Lower leg skin (tissue), 3 donors: ENCODE results near the gene SOAT1.

Experiments used
- POLR2A ChIP-seq, 2 donors: fragments of 450-650 bp; IDR thresholded peaks; one replicate each; pipeline ENCODE4 v1.6.1; 2016 to 2017; ENCODE audit warnings: antibody characterized with exemption in 2 of 2, mild to moderate bottlenecking in 1 of 2, moderate library complexity in 1 of 2
- TF ChIP-seq, protein P1 (sequence below), 3 donors: fragments of 450-650 bp; IDR thresholded peaks; one replicate each; pipeline ENCODE4 v1.5.1; 2016; ENCODE audit warnings: antibody characterized with exemption in 3 of 3, mild to moderate bottlenecking in 3 of 3, moderate library complexity in 2 of 3

DNA sequence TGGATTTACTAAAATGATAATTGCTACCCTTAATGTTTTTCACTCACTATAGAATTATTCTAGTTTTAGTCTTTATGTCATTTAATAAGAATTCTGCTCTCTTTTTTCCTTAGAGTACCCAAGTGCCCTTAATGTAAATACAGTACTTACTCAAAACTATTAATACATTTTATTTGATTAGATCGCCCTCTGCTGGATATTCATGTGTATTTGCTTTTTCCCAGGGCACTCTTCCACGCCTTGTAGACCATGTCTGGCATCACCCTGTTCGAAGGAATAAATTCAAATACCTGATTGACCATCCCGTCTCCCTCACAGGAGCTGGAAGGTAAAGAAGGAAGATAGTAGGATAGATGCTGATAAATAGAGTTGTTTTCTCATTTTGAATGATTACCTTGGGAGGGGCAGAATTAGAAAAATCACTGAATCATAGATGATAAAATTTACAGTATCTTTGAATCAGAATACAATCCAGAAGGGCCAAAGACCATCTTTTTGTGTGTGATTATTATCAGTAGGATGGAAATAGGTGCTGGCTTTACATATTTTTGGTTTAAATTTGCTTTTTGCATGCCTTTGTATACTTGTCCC is 76.2 kb downstream of the SOAT1 start:
- TF ChIP-seq, protein P1, sequence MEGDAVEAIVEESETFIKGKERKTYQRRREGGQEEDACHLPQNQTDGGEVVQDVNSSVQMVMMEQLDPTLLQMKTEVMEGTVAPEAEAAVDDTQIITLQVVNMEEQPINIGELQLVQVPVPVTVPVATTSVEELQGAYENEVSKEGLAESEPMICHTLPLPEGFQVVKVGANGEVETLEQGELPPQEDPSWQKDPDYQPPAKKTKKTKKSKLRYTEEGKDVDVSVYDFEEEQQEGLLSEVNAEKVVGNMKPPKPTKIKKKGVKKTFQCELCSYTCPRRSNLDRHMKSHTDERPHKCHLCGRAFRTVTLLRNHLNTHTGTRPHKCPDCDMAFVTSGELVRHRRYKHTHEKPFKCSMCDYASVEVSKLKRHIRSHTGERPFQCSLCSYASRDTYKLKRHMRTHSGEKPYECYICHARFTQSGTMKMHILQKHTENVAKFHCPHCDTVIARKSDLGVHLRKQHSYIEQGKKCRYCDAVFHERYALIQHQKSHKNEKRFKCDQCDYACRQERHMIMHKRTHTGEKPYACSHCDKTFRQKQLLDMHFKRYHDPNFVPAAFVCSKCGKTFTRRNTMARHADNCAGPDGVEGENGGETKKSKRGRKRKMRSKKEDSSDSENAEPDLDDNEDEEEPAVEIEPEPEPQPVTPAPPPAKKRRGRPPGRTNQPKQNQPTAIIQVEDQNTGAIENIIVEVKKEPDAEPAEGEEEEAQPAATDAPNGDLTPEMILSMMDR (IDR thresholded peaks at IDR 0.05) = no peak
- TF ChIP-seq POLR2A (IDR thresholded peaks at IDR 0.05) = no peak
